Ovary (tissue), 9 donors: ENCODE measurements around the gene LPO. TPM values are rescaled to one million over a fixed set of nuclear protein-coding genes. Genes with fewer than 3 reads are reported as not detected.

ENCODE experiments used
- DNase-seq, 5 donors: peaks; one replicate each; pipeline ENCODE4 v3.0.0-alpha.2; 2019 to 2020
- H3K27ac ChIP-seq, 2 donors: fragments of 200-600 bp; one replicate each; pipeline versions ENCODE4 v1.5.1 to v1.8.0; 2019 to 2022
- H3K27me3 ChIP-seq: fragments of 200-600 bp; one replicate; pipeline ENCODE4 v1.8.0; 2022
- H3K36me3 ChIP-seq: fragments of 200-600 bp; sonication (generic); one replicate; pipeline ENCODE4 v1.5.1; 2019
- H3K4me1 ChIP-seq: one replicate; pipeline ENCODE4 v1.8.1; 2013; ENCODE audit warnings: mild to moderate bottlenecking, moderate library complexity; ENCODE audit not compliant: insufficient read depth
- H3K4me3 ChIP-seq: fragments of 200-600 bp; sonication (generic); one replicate; pipeline ENCODE4 v1.5.1; 2017
- H3K9me3 ChIP-seq, 2 donors: fragments of 200-600 bp in 1 of 2; sonication (generic) in 1 of 2; one replicate each; pipeline versions ENCODE4 v1.5.1 to v1.8.1; 2013 to 2019; ENCODE audit warnings: mild to moderate bottlenecking in 1 of 2, moderate library complexity in 1 of 2
- CTCF ChIP-seq, 3 donors: fragments of 450-650 bp in 2 of 3; fragments of 200-600 bp in 1 of 3; IDR thresholded peaks; one replicate each; pipeline versions ENCODE4 v1.5.1 to v1.8.0; 2016 to 2022; ENCODE audit warnings: antibody characterized with exemption in 3 of 3, mild to moderate bottlenecking in 1 of 3
- EP300 ChIP-seq: sonication (generic); formaldehyde crosslinking; IDR thresholded peaks from one replicate; pipeline ENCODE4 v1.6.1; 2017; ENCODE audit warnings: antibody characterized with exemption
- POLR2A ChIP-seq: fragments of 450-650 bp; IDR thresholded peaks from one replicate; pipeline ENCODE4 v1.6.1; 2017; ENCODE audit warnings: antibody characterized with exemption, mild to moderate bottlenecking, moderate library complexity
- WGBS, 3 donors: extraction: QIAGEN DNeasy Blood & Tissue Kit in 1 of 3; methylation state at CpG; one replicate each; pipeline versions ENCODE4 v1.1.5 to v1.1.7; 2013 to 2017; 5-methylcytosine and 5-hydroxymethylcytosine counted together
- intact Hi-C, 4 donors: fragments of 100-400 bp; cut with DNase I; formaldehyde crosslinking; loops; one replicate each; pipeline versions ENCODE4 v1.11.0 to v1.15.1; 2022 to 2023
- polyA plus RNA-seq, 2 donors: library from polyadenylated mRNA; stranded (reverse); fragments of 200-250 nt in 1 of 2; fragments of 350-450 nt in 1 of 2; fragmentation: Illumina TruSeq in 1 of 2; extraction: RNeasy Lipid Tissue Mini Kit (QIAGEN cat#74804) in 1 of 2; gene quantifications; one replicate each; pipeline ENCODE4 v1.2.3, GENCODE V29; 2013 to 2014
- total RNA-seq, 7 donors: library from RNA; depleted of rRNA in 2 of 7; stranded (reverse); fragments of >200 nt in 2 of 7; fragmentation: NEBNext Ultra II Directional in 3 of 7; extraction: Animal tissue kit (Norgen Biotek cat#: 25700) in 3 of 7; gene quantifications; one replicate each; pipeline versions ENCODE4 v1.1.0 to v1.2.4, GENCODE V29; 2016 to 2023
- donor health status: DM: no; HTN: no; CAD: no; lungs with moderate emphysema.
- donor health status: DM: no; HTN: no; CAD: no.
- donor health status: Bipolar disorder and iron deficiency.
- donor health status: DM: yes; HTN: yes; CAD: no.
- donor health status: DM: no; HTN: no; CAD: no.
- donor health status: DM: yes; HTN: yes; CAD: no.

LPO gene
- total and polyA plus RNA-seq, 9 donors, result 0.32 to 1.6 TPM; not detected in 7

DNA sequence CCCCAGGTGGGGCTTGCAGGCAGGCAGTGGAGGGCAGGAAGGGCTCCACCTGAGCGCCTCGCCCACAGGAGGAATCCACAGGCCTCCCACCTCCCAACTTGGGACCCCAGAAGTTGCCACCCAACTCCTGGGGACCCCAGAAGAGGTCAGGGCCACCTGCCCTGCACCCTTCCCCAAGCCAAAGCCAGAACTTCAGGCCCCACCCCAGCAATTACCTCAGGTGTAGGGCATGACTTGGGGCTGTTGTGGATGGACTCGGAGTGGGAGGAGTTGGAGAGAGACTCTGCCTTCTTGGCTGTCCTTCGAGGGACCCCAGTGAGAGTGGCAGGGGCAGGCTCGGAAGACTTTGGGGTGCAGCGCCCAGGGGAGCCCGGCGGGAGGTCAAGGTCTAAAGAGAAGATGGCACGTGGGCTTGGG, 79.7 kb downstream of the LPO start:
- no peaks in the 10 kb centered on the region for H3K9me3 ChIP-seq
- WGBS, 3 donors, result 82 to 88% (median 84%) methylated on average over 7 to 9 of the region's 9 CpGs
- H3K36me3 ChIP-seq, result no peaks in the 10 kb centered on the region
- H3K4me1 ChIP-seq, result no peaks in the 10 kb centered on the region
- peak in 1 of 5 donors; percentile 11 for DNase-seq
- intact Hi-C loops, result no loop called here
- H3K27me3 ChIP-seq, result no peaks in the 10 kb centered on the region
- H3K27ac ChIP-seq, result no peak overlapping the region
- no peak for TF ChIP-seq CTCF (IDR thresholded peaks at IDR 0.05)
- no peak for TF ChIP-seq EP300
- no peak for TF ChIP-seq POLR2A
- no peak overlapping the region for H3K4me3 ChIP-seq

Other genes starting within 250 kb of the LPO start
- gene SRSF1, start 231.3 kb upstream of the LPO start, total RNA-seq, result 100 to 1,000 TPM in 6 of 7 donors, 10 to 100 TPM in 1; 89.8 to 184 (median 159) TPM
- 100 to 1,000 TPM in 1 of 2 donors, 10 to 100 TPM in 1; 77.8 to 157 TPM for gene SRSF1, start 231.3 kb upstream of the LPO start, polyA plus RNA-seq
- gene DYNLL2, start 155.2 kb upstream of the LPO start, total RNA-seq, result 10 to 100 TPM; 11.0 to 42.5 (median 34.1) TPM
- 10 to 100 TPM; 18.4 to 51.1 TPM for gene DYNLL2, start 155.2 kb upstream of the LPO start, polyA plus RNA-seq
- gene OR4D1, start 90.2 kb upstream of the LPO start, total RNA-seq, result not detected
- under 1 TPM in 1 of 2 donors, not detected in 1; 0.03 TPM for gene OR4D1, start 90.2 kb upstream of the LPO start, polyA plus RNA-seq
- gene OR4D2, start 71.6 kb upstream of the LPO start, total RNA-seq, result not detected
- gene OR4D2, start 71.6 kb upstream of the LPO start, polyA plus RNA-seq, result not detected
- not detected for gene EPX, start 45.9 kb upstream of the LPO start, total RNA-seq
- not detected for gene EPX, start 45.9 kb upstream of the LPO start, polyA plus RNA-seq
- 10 to 100 TPM; 10.0 to 26.0 (median 19.9) TPM for gene MKS1, start 19.3 kb upstream of the LPO start, total RNA-seq
- gene MKS1, start 19.3 kb upstream of the LPO start, polyA plus RNA-seq, result 10 to 100 TPM; 12.6 to 15.5 TPM
- gene MPO, start 42.4 kb downstream of the LPO start, total RNA-seq, result under 1 TPM in 3 of 7 donors, not detected in 4; 0.11 to 0.67 (median 0.15) TPM
- gene MPO, start 42.4 kb downstream of the LPO start, polyA plus RNA-seq, result under 1 TPM; 0.02 to 0.05 TPM
- gene TSPOAP1, start 90.2 kb downstream of the LPO start, total RNA-seq, result 10 to 100 TPM; 22.8 to 49.1 (median 37.5) TPM
- 10 to 100 TPM in 1 of 2 donors, 1 to 10 TPM in 1; 8.3 to 46.2 TPM for gene TSPOAP1, start 90.2 kb downstream of the LPO start, polyA plus RNA-seq
- gene SUPT4H1, start 113.6 kb downstream of the LPO start, total RNA-seq, result 10 to 100 TPM; 43.7 to 73.6 (median 50.0) TPM
- gene SUPT4H1, start 113.6 kb downstream of the LPO start, polyA plus RNA-seq, result 100 to 1,000 TPM in 1 of 2 donors, 10 to 100 TPM in 1; 86.2 to 182 TPM
- gene RNF43, start 178.9 kb downstream of the LPO start, total RNA-seq, result 1 to 10 TPM in 6 of 7 donors, under 1 TPM in 1; 0.38 to 5.6 (median 2.0) TPM
- gene RNF43, start 178.9 kb downstream of the LPO start, polyA plus RNA-seq, result under 1 TPM; 0.21 to 0.33 TPM
- not detected for gene HSF5, start 249.8 kb downstream of the LPO start, total RNA-seq
- under 1 TPM; 0.05 TPM for gene HSF5, start 249.8 kb downstream of the LPO start, polyA plus RNA-seq